Loucy (cell line): ENCODE results near the gene SDCBP2.

Experiments
- H2AFZ ChIP-seq: fragments of 200-600 bp; sonication (generic); 2 replicates; pipeline ENCODE4 v1.6.0; 2016; ENCODE audit warnings: antibody characterized with exemption, mild to moderate bottlenecking, low read length, moderate library complexity
- H3F3A ChIP-seq: fragments of 200-600 bp; 2 replicates; pipeline ENCODE4 v1.6.0; 2016; ENCODE audit warnings: antibody characterized with exemption, low read depth, mild to moderate bottlenecking
- H3K27me3 ChIP-seq: fragments of 200-600 bp; sonication (generic); 2 replicates; pipeline ENCODE4 v1.6.1; 2014; ENCODE audit warnings: low read length, mild to moderate bottlenecking; ENCODE audit not compliant: insufficient read depth, poor library complexity, severe bottlenecking
- H3K36me3 ChIP-seq: fragments of 200-600 bp; sonication (generic); 2 replicates; pipeline ENCODE4 v1.6.1; 2016; ENCODE audit warnings: low read length; ENCODE audit not compliant: insufficient read depth
- H3K4me1 ChIP-seq: fragments of 200-600 bp; sonication (generic); 2 replicates; pipeline ENCODE4 v1.5.1; 2014; ENCODE audit warnings: low read length, mild to moderate bottlenecking; ENCODE audit not compliant: insufficient read depth, poor library complexity, severe bottlenecking
- H3K4me2 ChIP-seq: fragments of 200-600 bp; sonication (generic); 2 replicates; pipeline ENCODE4 v1.6.0; 2014; ENCODE audit warnings: antibody characterized with exemption, low read length, low read depth, mild to moderate bottlenecking; ENCODE audit not compliant: poor library complexity, severe bottlenecking
- H3K4me3 ChIP-seq: fragments of 200-600 bp; sonication (generic); 2 replicates; pipeline ENCODE4 v1.5.1; 2014; ENCODE audit warnings: low read length, mild to moderate bottlenecking, mixed read lengths; ENCODE audit not compliant: poor library complexity, severe bottlenecking
- H3K79me2 ChIP-seq: fragments of 200-600 bp; sonication (generic); 2 replicates; pipeline ENCODE4 v1.6.1; 2014; ENCODE audit warnings: low read length; ENCODE audit not compliant: insufficient read depth
- H3K9ac ChIP-seq: fragments of 200-600 bp; sonication (generic); 2 replicates; pipeline ENCODE4 v1.6.0; 2014; ENCODE audit warnings: mild to moderate bottlenecking, low read depth, low read length, moderate library complexity; ENCODE audit not compliant: poor library complexity, severe bottlenecking
- H3K9me2 ChIP-seq: fragments of 200-600 bp; sonication (generic); replicated peaks from 2 replicates; pipeline ENCODE4 v1.6.1; 2016; ENCODE audit warnings: low read depth, low read length, mixed read lengths
- H3K9me3 ChIP-seq: fragments of 200-600 bp; sonication (generic); 2 replicates; pipeline ENCODE4 v1.6.1; 2014; ENCODE audit warnings: mild to moderate bottlenecking, antibody characterized with exemption, low read length, low read depth; ENCODE audit not compliant: insufficient read depth
- H4K20me1 ChIP-seq: fragments of 200-600 bp; sonication (generic); 2 replicates; pipeline ENCODE4 v1.6.0; 2014; ENCODE audit warnings: antibody characterized with exemption, low read length, mild to moderate bottlenecking; ENCODE audit not compliant: insufficient read depth, poor library complexity, severe bottlenecking
- EZH2phosphoT487 ChIP-seq: fragments of 200-600 bp; IDR thresholded peaks from 2 replicates; pipeline ENCODE4 v1.6.1; 2018; ENCODE audit warnings: antibody characterized with exemption, mild to moderate bottlenecking, moderate library complexity, borderline replicate concordance
- TF ChIP-seq, protein P1 (sequence below): fragments of 200-600 bp; sonication (generic); conservative IDR thresholded peaks from 2 replicates; pipeline ENCODE4 v1.5.1; 2014; ENCODE audit warnings: mild to moderate bottlenecking, antibody characterized with exemption, low read length

SDCBP2 gene

DNA sequence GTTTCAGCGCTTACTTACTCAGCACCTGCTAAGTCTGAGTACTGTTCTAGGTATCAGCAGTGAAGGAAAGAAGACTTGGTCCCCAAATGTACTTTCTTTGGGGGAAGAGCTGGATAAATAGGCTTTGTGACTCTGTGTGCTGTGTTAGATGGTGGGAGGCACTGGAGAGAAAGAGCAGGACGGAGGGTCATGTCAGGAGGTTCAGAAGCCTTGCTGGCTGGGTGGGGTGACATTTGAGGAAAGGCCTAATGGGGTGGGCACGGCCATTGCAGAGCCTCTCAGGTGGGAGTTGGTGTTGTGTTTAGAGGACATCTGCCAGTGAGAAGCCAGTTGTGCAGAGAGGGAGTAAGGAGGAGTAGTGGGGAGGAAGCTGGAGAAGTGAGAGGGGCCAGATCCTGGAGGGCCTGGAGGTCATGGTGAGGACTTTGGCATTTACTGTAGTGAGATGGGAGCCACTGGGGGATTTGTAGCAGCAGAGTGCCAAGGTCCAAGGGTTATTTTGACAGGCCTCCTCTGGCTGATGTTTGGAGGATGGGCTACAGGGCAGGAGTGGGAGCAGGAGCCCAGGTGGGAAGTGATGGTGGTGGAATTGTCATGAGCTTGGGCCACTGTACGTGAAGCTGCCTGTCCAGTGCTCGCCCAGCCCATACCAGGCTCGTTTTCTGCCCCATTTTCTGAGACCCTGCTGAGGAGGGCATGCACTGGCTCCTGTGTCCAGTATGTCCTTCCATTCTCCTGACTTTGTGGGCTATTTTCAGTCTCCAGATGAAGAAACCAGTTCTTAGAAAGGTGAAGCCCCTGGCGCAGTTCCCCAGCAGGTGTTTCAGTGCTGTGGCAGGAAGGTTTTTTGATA is 886 bp downstream of the SDCBP2 start:
- Histone ChIP-seq H3F3A (no peaks in the 10 kb centered on the region), H3K79me2 (peaks cover 31% of the 10 kb centered on the region), H3K9me3 (no peaks in the 10 kb centered on the region), H3K9ac (peak overlapping the region; percentile 99), H3K4me2 (peak overlapping the region; percentile 98), H3K36me3 (no peaks in the 10 kb centered on the region), H3K4me1 (peaks cover 54% of the 10 kb centered on the region), H3K27me3 (no peaks in the 10 kb centered on the region), H2AFZ (no peak overlapping the region), H3K4me3 (peak overlapping the region; percentile 97), H3K9me2 (no peaks in the 10 kb centered on the region), H4K20me1 (no peaks in the 10 kb centered on the region)
- TF ChIP-seq EZH2phosphoT487 = no peak
- TF ChIP-seq, protein P1, sequence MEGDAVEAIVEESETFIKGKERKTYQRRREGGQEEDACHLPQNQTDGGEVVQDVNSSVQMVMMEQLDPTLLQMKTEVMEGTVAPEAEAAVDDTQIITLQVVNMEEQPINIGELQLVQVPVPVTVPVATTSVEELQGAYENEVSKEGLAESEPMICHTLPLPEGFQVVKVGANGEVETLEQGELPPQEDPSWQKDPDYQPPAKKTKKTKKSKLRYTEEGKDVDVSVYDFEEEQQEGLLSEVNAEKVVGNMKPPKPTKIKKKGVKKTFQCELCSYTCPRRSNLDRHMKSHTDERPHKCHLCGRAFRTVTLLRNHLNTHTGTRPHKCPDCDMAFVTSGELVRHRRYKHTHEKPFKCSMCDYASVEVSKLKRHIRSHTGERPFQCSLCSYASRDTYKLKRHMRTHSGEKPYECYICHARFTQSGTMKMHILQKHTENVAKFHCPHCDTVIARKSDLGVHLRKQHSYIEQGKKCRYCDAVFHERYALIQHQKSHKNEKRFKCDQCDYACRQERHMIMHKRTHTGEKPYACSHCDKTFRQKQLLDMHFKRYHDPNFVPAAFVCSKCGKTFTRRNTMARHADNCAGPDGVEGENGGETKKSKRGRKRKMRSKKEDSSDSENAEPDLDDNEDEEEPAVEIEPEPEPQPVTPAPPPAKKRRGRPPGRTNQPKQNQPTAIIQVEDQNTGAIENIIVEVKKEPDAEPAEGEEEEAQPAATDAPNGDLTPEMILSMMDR = no peak

DNA sequence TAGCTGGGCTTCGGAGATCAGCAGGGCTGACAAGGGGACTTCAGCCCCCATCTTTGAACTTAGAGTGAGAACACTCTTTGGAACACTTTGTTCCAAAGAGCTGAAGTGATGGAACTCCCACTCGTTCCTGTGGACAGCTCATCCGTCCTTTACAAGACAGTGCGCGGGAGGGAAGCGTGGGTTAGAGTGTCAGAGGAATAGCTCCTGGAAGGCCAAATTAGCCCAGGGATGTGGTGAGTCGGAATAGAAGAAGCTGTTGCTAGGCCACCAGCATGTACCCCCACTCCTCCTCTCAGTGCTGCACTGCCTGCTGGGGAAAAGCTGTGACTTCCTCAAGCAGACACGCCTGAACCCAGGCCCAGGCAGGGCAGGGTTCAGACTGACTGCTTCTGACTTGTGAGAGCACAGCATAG is 1.7 kb downstream of the SDCBP2 start:
- H3K4me3 ChIP-seq = peak overlapping the region; percentile 97
- no peak for TF ChIP-seq EZH2phosphoT487
- TF ChIP-seq, protein P1 = no peak
- H3F3A ChIP-seq = no peaks in the 10 kb centered on the region
- H4K20me1 ChIP-seq = no peaks in the 10 kb centered on the region
- H3K4me1 ChIP-seq = peaks cover 58% of the 10 kb centered on the region
- peaks cover 31% of the 10 kb centered on the region for H3K79me2 ChIP-seq
- no peaks in the 10 kb centered on the region for H3K36me3 ChIP-seq
- no peaks in the 10 kb centered on the region for H3K9me2 ChIP-seq
- H3K9ac ChIP-seq = peak overlapping the region; percentile 99
- peak overlapping the region; percentile 98 for H3K4me2 ChIP-seq
- no peaks in the 10 kb centered on the region for H3K9me3 ChIP-seq
- H2AFZ ChIP-seq = no peak overlapping the region
- no peaks in the 10 kb centered on the region for H3K27me3 ChIP-seq

DNA sequence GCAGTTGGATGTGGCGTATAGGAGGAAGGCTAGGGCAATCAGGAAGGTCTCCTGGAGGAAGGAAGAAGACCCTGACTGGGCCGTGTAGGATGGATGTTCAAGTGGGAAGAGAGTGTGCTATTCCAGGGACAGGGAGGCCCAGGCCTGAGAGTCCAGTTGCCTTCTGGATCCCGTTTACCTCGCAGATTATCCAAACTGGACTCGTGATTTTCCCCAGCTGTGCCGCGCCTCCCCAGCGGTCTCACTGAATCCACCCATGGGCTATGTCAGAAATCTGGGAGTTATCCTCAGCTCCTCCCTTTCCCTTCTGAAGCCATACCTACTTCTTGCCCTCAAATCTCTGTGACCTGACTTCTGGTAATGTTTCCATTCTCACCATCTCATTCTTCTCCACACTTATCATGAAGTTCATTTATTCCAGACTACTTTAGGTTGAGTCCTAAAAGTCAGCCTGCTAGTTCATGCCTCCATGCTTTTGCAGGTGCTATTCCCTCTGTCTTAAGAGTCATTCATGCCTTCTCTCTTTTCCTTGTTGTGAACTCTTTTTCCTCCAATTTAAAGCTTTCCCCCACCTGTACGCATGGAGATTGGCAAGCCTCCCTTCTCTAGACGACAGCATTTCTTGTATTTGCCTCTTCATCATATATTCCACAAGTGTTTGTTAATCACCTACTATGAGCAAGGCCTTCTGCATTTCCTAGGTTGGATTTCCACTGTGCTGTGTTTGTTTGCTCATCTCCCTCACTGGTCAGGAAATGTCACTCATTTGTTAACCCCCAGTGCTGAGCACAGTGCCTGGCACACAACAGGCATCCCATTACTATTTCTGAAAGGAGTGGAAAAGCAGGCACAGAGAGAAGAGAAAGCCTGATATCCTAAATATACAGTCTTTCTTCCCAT is 2.7 kb downstream of the SDCBP2 start:
- Histone ChIP-seq H3K27me3 (no peaks in the 10 kb centered on the region), H3K9me2 (no peaks in the 10 kb centered on the region), H3K79me2 (peaks cover 31% of the 10 kb centered on the region), H3K4me1 (peaks cover 58% of the 10 kb centered on the region), H3K9me3 (no peaks in the 10 kb centered on the region), H3K4me3 (peak overlapping the region; percentile 97), H3K4me2 (peak overlapping the region; percentile 98), H4K20me1 (no peaks in the 10 kb centered on the region), H3K9ac (peak overlapping the region; percentile 99), H3K36me3 (no peaks in the 10 kb centered on the region), H3F3A (no peaks in the 10 kb centered on the region), H2AFZ (no peak overlapping the region)
- TF ChIP-seq EZH2phosphoT487 = no peak
- TF ChIP-seq, protein P1 = no peak
